Hepatocyte (in vitro differentiated cells): ENCODE data around the gene SFXN5.

ENCODE experiments used
- EZH2 ChIP-seq: fragments of 200-600 bp; sonication (generic); IDR thresholded peaks from 2 replicates; pipeline ENCODE4 v1.6.1; 2016; ENCODE audit warnings: antibody characterized with exemption, mild to moderate bottlenecking, borderline replicate concordance
- TF ChIP-seq, protein P1 (sequence below): fragments of 200-600 bp; sonication (generic); IDR thresholded peaks from 2 replicates; pipeline ENCODE4 v1.5.1; 2016; ENCODE audit warnings: antibody characterized with exemption, mild to moderate bottlenecking; ENCODE audit not compliant: poor library complexity

DNA sequence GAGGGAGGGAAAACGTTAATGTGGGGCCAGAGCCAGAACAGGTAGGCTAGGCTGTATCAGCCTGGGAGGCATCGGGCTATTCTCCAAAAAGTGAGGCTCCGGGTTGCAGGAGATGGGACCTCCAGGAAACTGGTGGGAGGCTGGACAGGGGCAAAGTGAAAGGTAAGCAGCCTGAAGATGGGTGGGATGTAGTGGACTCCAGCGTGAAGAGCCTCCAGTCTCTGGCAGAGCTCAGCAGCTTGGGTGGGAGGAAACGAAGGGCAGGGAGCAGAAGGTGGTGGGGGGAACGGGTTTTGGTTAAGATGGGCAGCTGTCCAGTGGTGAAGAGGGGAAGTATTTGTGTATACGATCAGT, 157.3 kb downstream of the SFXN5 start:
- TF ChIP-seq, protein P1, sequence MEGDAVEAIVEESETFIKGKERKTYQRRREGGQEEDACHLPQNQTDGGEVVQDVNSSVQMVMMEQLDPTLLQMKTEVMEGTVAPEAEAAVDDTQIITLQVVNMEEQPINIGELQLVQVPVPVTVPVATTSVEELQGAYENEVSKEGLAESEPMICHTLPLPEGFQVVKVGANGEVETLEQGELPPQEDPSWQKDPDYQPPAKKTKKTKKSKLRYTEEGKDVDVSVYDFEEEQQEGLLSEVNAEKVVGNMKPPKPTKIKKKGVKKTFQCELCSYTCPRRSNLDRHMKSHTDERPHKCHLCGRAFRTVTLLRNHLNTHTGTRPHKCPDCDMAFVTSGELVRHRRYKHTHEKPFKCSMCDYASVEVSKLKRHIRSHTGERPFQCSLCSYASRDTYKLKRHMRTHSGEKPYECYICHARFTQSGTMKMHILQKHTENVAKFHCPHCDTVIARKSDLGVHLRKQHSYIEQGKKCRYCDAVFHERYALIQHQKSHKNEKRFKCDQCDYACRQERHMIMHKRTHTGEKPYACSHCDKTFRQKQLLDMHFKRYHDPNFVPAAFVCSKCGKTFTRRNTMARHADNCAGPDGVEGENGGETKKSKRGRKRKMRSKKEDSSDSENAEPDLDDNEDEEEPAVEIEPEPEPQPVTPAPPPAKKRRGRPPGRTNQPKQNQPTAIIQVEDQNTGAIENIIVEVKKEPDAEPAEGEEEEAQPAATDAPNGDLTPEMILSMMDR = no peak
- TF ChIP-seq EZH2 = no peak
